IMR-90 (cell line): ENCODE results near the gene HDAC10. TPM values are rescaled to one million over a fixed set of nuclear protein-coding genes. Genes with fewer than 3 reads are reported as not detected.

Experiments used
- ELK1 ChIP-seq: fragments of 150-350 bp; IDR thresholded peaks from 2 replicates; pipeline ENCODE4 v1.6.1; 2016; ENCODE audit warnings: low read depth, mild to moderate bottlenecking, low read length, moderate library complexity, borderline replicate concordance
- POLR2A ChIP-seq: IDR thresholded peaks from 2 replicates; pipeline ENCODE4 v1.6.1; 2012; ENCODE audit warnings: mild to moderate bottlenecking, low read depth, low read length
- RAD21 ChIP-seq: IDR thresholded peaks from 2 replicates; pipeline ENCODE4 v1.6.1; 2012; ENCODE audit warnings: low read length, improper control_type of control experiment
- polyA plus RNA-seq, 3 experiments: library from polyadenylated mRNA; depleted of rRNA; stranded (reverse); fragments of >200 nt; gene quantifications; 2 replicates each; pipeline ENCODE4 v1.2.3, GENCODE V29; 2012; ENCODE audit warnings: low replicate concordance in 1 of 3
- total RNA-seq: library from RNA; depleted of rRNA; stranded (reverse); fragments of >200 nt; gene quantifications from 2 replicates; pipeline ENCODE4 v1.2.3, GENCODE V29; 2012

HDAC10 gene
- total and polyA plus RNA-seq, 2 of the 4 experiments (the other 2 are of a cell fraction) = 3.9 to 35.7 TPM

DNA sequence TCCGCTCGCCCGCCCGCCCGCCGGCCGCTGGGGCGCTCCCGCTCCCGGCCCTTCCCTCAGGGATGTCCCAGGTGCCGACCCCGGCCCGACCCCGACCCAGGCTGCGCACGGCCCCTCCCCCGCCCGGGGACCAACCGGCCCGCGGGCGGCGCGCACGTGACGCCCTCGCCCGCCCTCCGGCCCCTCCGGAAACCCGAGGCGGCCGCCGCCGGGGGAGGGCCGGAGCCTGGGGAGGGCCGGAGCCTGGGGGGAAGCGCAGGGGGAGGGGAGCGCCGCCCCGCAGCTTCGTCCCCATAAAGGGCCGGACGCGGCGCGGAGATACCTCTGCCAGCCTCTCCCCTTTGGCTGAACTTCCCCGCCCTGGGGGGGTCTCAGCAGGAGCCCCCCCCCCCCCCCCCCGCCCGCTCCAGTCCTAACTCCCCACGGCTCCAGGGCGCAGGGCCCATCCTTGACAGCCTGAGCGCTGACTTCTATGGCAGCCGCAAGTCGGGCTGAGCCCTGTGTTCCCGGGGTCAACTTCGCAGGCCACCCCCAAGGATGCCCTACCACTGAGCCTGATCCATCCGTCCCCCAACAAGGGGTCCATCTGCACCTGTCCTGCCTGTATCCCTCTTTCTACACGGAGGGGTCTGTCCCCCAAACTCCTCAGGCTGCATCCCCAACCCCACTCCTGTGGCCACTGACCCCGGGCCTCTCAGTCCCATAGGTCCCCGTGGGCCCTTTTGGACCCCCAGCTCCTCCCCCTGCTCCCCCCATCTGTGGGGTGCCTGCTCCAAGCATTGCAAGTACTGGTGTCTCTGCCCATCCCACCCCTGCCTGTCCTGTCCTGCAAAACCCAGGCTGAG is 10.8 kb upstream of the HDAC10 start, which contains the start of gene MAPK12 (continued):
- TF ChIP-seq ELK1 = no peak
- TF ChIP-seq RAD21 = no peak
- no peak for TF ChIP-seq POLR2A
